Endothelial cell of umbilical vein (primary cell): ENCODE measurements around the gene PIGQ. TPM values are rescaled to one million over a fixed set of nuclear protein-coding genes. Genes with fewer than 3 reads are reported as not detected.

Source experiments
- BruUV-seq: library from RNA; stranded (reverse); fragments of 400-500 nt; replicated peaks from 2 replicates; lab custom pipeline; 2021; lab: Mats Ljungman, UMichigan
- CTCF ChIA-PET: fragments of 300-600, 350-600 bp; sonication (Branson Sonifier 250); formaldehyde crosslinking; loops from one replicate; lab custom pipeline; 2021; ENCODE audit warnings: antibody characterized with exemption, inconsistent platforms; lab: Charles Lee
- POLR2A ChIA-PET: fragments of 300-600, 350-600 bp; sonication (Branson Sonifier 250); formaldehyde crosslinking; loops from one replicate; lab custom pipeline; 2021; ENCODE audit warnings: antibody characterized with exemption, inconsistent platforms; lab: Charles Lee
- DNase-seq: peaks from one replicate; pipeline ENCODE4 v3.0.0-alpha.2; 2011; ENCODE audit warnings: low read depth, low spot score
- FAIRE-seq: peaks from 2 replicates; lab custom pipeline; 2011; peaks lifted over from hg19 to GRCh38; lab: Jason Lieb, UNC
- H2AFZ ChIP-seq: 2 replicates; pipeline ENCODE4 v1.6.0; 2012; ENCODE audit warnings: low read depth, low read length, control low read depth, inconsistent platforms
- H3K27ac ChIP-seq: 2 replicates; pipeline ENCODE4 v1.5.1; 2011; ENCODE audit warnings: low read depth, mild to moderate bottlenecking, control low read depth, low read length, moderate library complexity; ENCODE audit not compliant: insufficient read depth
- H3K27me3 ChIP-seq, 2 experiments: 2 replicates each; pipeline versions ENCODE4 v1.6.0 to v1.6.1; 2011; ENCODE audit warnings: low read length in 2 of 2, mixed read lengths in 1 of 2; ENCODE audit not compliant: control insufficient read depth in 2 of 2, insufficient read depth in 2 of 2
- H3K36me3 ChIP-seq, 2 experiments: 2 replicates in 1 of 2; 3 replicates in 1 of 2; pipeline ENCODE4 v1.5.1; 2011; ENCODE audit warnings: low read length in 2 of 2, mild to moderate bottlenecking in 1 of 2, moderate library complexity in 1 of 2; ENCODE audit not compliant: control insufficient read depth in 2 of 2, insufficient read depth in 2 of 2; ENCODE audit errors: extremely low read depth in 1 of 2
- H3K4me1 ChIP-seq: 3 replicates; pipeline ENCODE4 v1.5.1; 2011; ENCODE audit warnings: mild to moderate bottlenecking, low read length; ENCODE audit not compliant: control insufficient read depth, insufficient read depth; ENCODE audit errors: extremely low read depth
- H3K4me2 ChIP-seq: 2 replicates; pipeline ENCODE4 v1.6.1; 2011; ENCODE audit warnings: low read length, control low read depth, mixed read lengths; ENCODE audit not compliant: insufficient read depth
- H3K4me3 ChIP-seq, 3 experiments: fragments of 200-600 bp in 1 of 3; sonication (generic), shearing (Covaris generic) in 1 of 3; replicated peaks in 1 of 3; 2 replicates each; pipeline ENCODE4 v1.5.1; 2011 to 2016; ENCODE audit warnings: control low read depth in 3 of 3, low read length in 3 of 3, mild to moderate bottlenecking in 2 of 3, inconsistent platforms in 1 of 3, low read depth in 1 of 3, moderate library complexity in 1 of 3; ENCODE audit not compliant: insufficient read depth in 1 of 3
- H3K79me2 ChIP-seq: 2 replicates; pipeline ENCODE4 v1.6.0; 2012; ENCODE audit warnings: low read length, inconsistent platforms; ENCODE audit not compliant: control insufficient read depth, insufficient read depth
- H3K9ac ChIP-seq: replicated peaks from 2 replicates; pipeline ENCODE3; 2011; ENCODE audit warnings: low read length, control low read depth; ENCODE audit not compliant: insufficient read depth; ENCODE audit errors: extremely low read depth
- H3K9me1 ChIP-seq: replicated peaks from 3 replicates; pipeline ENCODE4 v1.6.0; 2011; ENCODE audit warnings: mild to moderate bottlenecking, low read length; ENCODE audit not compliant: control insufficient read depth, insufficient read depth; ENCODE audit errors: extremely low read depth
- H3K9me3 ChIP-seq: replicated peaks from 2 replicates; pipeline ENCODE4 v1.5.1; 2012; ENCODE audit warnings: low read length, inconsistent platforms; ENCODE audit not compliant: control insufficient read depth, insufficient read depth
- H4K20me1 ChIP-seq: replicated peaks from 2 replicates; pipeline ENCODE3; 2011; ENCODE audit warnings: mild to moderate bottlenecking, low read length; ENCODE audit not compliant: control insufficient read depth, insufficient read depth; ENCODE audit errors: extremely low read depth
- EZH2 ChIP-seq: IDR thresholded peaks from 2 replicates; pipeline ENCODE4 v1.6.1; 2012; ENCODE audit warnings: borderline replicate concordance, low read depth, mild to moderate bottlenecking, moderate library complexity, low read length, inconsistent platforms; ENCODE audit not compliant: severe bottlenecking
- FOS ChIP-seq: IDR thresholded peaks from 2 replicates; pipeline ENCODE4 v1.6.1; 2011; ENCODE audit warnings: mild to moderate bottlenecking, low read length, moderate library complexity, borderline replicate concordance; ENCODE audit not compliant: insufficient read depth
- GATA2 ChIP-seq: IDR thresholded peaks from 2 replicates; pipeline ENCODE4 v1.7.0; 2011; ENCODE audit warnings: low read depth, mild to moderate bottlenecking, moderate library complexity, mixed read lengths, low read length; ENCODE audit not compliant: insufficient read length, insufficient read depth
- MYC ChIP-seq: IDR thresholded peaks from one replicate; pipeline ENCODE4 v1.6.1; 2011; ENCODE audit warnings: mild to moderate bottlenecking, low read depth, low read length
- dilution Hi-C: fragments of 300-500 bp; cut with MboI; formaldehyde crosslinking; loops from one replicate; pipeline ENCODE4 v1.15.0; 2019; ENCODE audit warnings: low sequenced_read_pairs; ENCODE audit not compliant: extremely low pct_ligation_motif_present
- intact Hi-C: fragments of 100-400 bp; cut with micrococcal nuclease; formaldehyde crosslinking; loops from one replicate; pipeline ENCODE4 v1.10.0; 2022
- polyA plus RNA-seq, 4 experiments: library from polyadenylated mRNA; depleted of rRNA in 3 of 4; stranded (reverse) in 3 of 4; unstranded in 1 of 4; fragments of >200 nt; gene quantifications; 2 replicates each; pipeline versions ENCODE4 v1.2.1 to v1.2.3, GENCODE V29; 2011 to 2012; ENCODE audit warnings: missing spikeins in 1 of 4
- total RNA-seq: library from RNA; stranded (reverse); gene quantifications from 2 replicates; pipeline ENCODE4 v1.2.3, GENCODE V29; 2021
- TF ChIP-seq, protein P1 (sequence below), 2 donors: IDR thresholded peaks; 1 replicate in 1 of 2; 2 replicates in 1 of 2; pipeline ENCODE4 v1.5.1; 2011; ENCODE audit warnings: low read length in 2 of 2, mild to moderate bottlenecking in 2 of 2, moderate library complexity in 2 of 2, control low read depth in 1 of 2, inconsistent platforms in 1 of 2, low read depth in 1 of 2; ENCODE audit not compliant: insufficient read depth in 1 of 2; ENCODE audit errors: extremely low read depth in 1 of 2
- TF ChIP-seq, protein P2 (sequence below): IDR thresholded peaks from 2 replicates; pipeline ENCODE4 v1.6.1; 2011; ENCODE audit not compliant: insufficient read depth, insufficient read length

The PIGQ gene
- total and polyA plus RNA-seq, 2 donors (not counting 3 experiments of a cell fraction or from before 2014, with no cell fraction given): 66.9 to 67.7 TPM

DNA sequence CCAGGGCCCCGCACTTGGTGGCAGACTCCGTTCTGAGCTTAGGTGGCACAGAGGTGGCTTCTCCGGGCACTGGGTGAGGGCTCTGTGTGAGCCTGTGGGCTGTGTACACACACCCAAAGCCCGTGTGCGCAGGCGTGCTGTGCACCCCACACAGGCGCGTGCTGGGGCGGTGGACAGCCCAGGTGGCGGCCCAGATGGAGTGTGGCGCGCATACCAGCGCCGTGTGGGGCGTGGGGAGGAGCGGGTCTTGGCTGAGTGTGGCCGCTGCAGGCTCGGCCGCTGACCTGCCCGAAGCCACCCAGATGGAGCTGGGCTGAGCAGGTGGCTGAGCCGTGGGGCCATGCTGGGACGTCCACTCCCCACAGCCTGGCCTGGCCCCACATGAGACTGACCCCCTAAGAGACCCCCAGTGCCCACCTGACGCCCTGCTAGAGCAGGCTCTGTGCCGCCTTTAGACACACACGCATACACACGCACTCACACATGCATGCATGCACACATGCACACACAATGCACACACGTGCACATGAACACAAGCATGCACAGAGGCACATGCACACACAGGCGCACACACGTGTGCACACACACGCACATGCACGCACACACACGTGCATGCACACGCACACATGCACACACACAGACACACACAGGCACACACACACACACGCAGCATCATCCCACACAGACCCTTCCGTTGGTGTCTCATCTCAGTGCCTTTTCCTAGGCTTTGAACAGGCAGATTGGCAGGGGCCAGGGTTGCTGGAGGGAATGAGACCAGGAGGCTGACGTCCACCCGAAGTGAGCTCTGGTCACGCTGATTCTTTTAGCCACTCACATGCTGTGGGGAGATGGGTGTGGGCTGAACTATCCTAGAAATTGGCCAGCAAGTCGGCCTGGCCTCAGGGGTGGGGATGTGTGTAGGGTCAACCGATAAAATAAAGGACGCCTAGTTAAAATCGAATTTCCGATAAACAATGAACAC is 7.5 kb upstream of the PIGQ start:
- Histone ChIP-seq H3K79me2 (no peaks in the 10 kb centered on the region), H3K4me1 (peaks cover 12% of the 10 kb centered on the region), H3K27ac (no peak overlapping the region), H2AFZ (no peak overlapping the region), H3K36me3 (no peaks in the 10 kb centered on the region), H4K20me1 (no peaks in the 10 kb centered on the region), H3K9ac (no peak overlapping the region), H3K9me3 (no peaks in the 10 kb centered on the region), H3K27me3 (peaks cover 14 to 19% of the 10 kb centered on the region in 2 experiments), H3K9me1 (no peaks in the 10 kb centered on the region), H3K4me3 (no peak overlapping the region), H3K4me2 (no peak overlapping the region)
- ChIA-PET POLR2A (no interaction called here), CTCF (no interaction called here)
- intact Hi-C loops (no loop called here), dilution Hi-C loops (no loop called here)
- no peak for FAIRE-seq
- no peak for DNase-seq
- BruUV-seq: no TSS peak
- TF ChIP-seq FOS (no peak), MYC (no peak), GATA2 (no peak), EZH2 (no peak)
- TF ChIP-seq, protein P1, sequence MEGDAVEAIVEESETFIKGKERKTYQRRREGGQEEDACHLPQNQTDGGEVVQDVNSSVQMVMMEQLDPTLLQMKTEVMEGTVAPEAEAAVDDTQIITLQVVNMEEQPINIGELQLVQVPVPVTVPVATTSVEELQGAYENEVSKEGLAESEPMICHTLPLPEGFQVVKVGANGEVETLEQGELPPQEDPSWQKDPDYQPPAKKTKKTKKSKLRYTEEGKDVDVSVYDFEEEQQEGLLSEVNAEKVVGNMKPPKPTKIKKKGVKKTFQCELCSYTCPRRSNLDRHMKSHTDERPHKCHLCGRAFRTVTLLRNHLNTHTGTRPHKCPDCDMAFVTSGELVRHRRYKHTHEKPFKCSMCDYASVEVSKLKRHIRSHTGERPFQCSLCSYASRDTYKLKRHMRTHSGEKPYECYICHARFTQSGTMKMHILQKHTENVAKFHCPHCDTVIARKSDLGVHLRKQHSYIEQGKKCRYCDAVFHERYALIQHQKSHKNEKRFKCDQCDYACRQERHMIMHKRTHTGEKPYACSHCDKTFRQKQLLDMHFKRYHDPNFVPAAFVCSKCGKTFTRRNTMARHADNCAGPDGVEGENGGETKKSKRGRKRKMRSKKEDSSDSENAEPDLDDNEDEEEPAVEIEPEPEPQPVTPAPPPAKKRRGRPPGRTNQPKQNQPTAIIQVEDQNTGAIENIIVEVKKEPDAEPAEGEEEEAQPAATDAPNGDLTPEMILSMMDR (IDR thresholded peaks at IDR 0.05; ENCODE audit: extremely low read depth in 1 of 2, insufficient read depth in 1 of 2, low read depth in 1 of 2, low read length in 2 of 2): no peak
- TF ChIP-seq, protein P2, sequence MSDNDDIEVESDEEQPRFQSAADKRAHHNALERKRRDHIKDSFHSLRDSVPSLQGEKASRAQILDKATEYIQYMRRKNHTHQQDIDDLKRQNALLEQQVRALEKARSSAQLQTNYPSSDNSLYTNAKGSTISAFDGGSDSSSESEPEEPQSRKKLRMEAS: peak; percentile 26
